Astrocyte (in vitro differentiated cells and primary cell): ENCODE measurements around the gene GPR26. TPM values are rescaled to one million over a fixed set of nuclear protein-coding genes. Genes with fewer than 3 reads are reported as not detected.

ENCODE experiments used
- DNase-seq: peaks from one replicate; pipeline ENCODE4 v3.0.0-alpha.2; 2010; ENCODE audit warnings: low read depth
- FAIRE-seq: peaks from 2 replicates; lab custom pipeline; 2011; peaks lifted over from hg19 to GRCh38; lab: Jason Lieb, UNC
- H2AFZ ChIP-seq: 2 replicates; pipeline ENCODE4 v1.6.0; 2012; ENCODE audit warnings: low read depth, low read length, inconsistent platforms
- H3K27ac ChIP-seq: 2 replicates; pipeline ENCODE4 v1.5.1; 2011; ENCODE audit warnings: low read depth, low read length, inconsistent platforms
- H3K27me3 ChIP-seq: 2 replicates; pipeline ENCODE4 v1.6.0; 2011; ENCODE audit warnings: low read length, inconsistent platforms; ENCODE audit not compliant: insufficient read depth
- H3K36me3 ChIP-seq: 2 replicates; pipeline ENCODE4 v1.5.1; 2011; ENCODE audit warnings: low read length, inconsistent platforms; ENCODE audit not compliant: insufficient read depth
- H3K4me1 ChIP-seq: 2 replicates; pipeline ENCODE4 v1.5.1; 2011; ENCODE audit warnings: low read length, inconsistent platforms; ENCODE audit not compliant: insufficient read depth
- H3K4me2 ChIP-seq: 2 replicates; pipeline ENCODE4 v1.6.0; 2012; ENCODE audit warnings: low read length, inconsistent platforms
- H3K4me3 ChIP-seq: 2 replicates; pipeline ENCODE4 v1.5.1; 2011; ENCODE audit warnings: low read depth, mild to moderate bottlenecking, low read length, inconsistent platforms; ENCODE audit not compliant: insufficient read depth
- H3K79me2 ChIP-seq: 2 replicates; pipeline ENCODE4 v1.6.0; 2012; ENCODE audit warnings: mild to moderate bottlenecking, low read length, inconsistent platforms; ENCODE audit not compliant: insufficient read depth
- H3K9ac ChIP-seq: 2 replicates; pipeline ENCODE4 v1.6.0; 2012; ENCODE audit warnings: mild to moderate bottlenecking, low read length, inconsistent platforms
- H3K9me3 ChIP-seq: 2 replicates; pipeline ENCODE4 v1.5.1; 2012; ENCODE audit warnings: low read depth, mild to moderate bottlenecking, low read length, inconsistent platforms; ENCODE audit not compliant: insufficient read depth
- H4K20me1 ChIP-seq: 2 replicates; pipeline ENCODE4 v1.6.0; 2012; ENCODE audit warnings: low read length, inconsistent platforms; ENCODE audit not compliant: insufficient read depth
- H3K27ac Mint-ChIP-seq: one replicate; pipeline ENCODE4 v1.8.0; 2021; ENCODE audit warnings: mild to moderate bottlenecking, mixed read lengths; ENCODE audit not compliant: unreplicated experiment
- H3K27me3 Mint-ChIP-seq: one replicate; pipeline ENCODE4 v1.8.0; 2021; ENCODE audit warnings: low read depth, mixed read lengths; ENCODE audit not compliant: unreplicated experiment
- H3K36me3 Mint-ChIP-seq: one replicate; pipeline ENCODE4 v1.8.0; 2021; ENCODE audit warnings: low read depth, mixed read lengths; ENCODE audit not compliant: unreplicated experiment
- H3K4me1 Mint-ChIP-seq: one replicate; pipeline ENCODE4 v1.8.0; 2021; ENCODE audit warnings: low read depth, mixed read lengths; ENCODE audit not compliant: unreplicated experiment
- H3K4me3 Mint-ChIP-seq: one replicate; pipeline ENCODE4 v1.8.0; 2021; ENCODE audit warnings: mild to moderate bottlenecking, moderate library complexity, mixed read lengths; ENCODE audit not compliant: unreplicated experiment
- H3K9me3 Mint-ChIP-seq: one replicate; pipeline ENCODE4 v1.8.0; 2021; ENCODE audit warnings: mild to moderate bottlenecking, mixed read lengths; ENCODE audit not compliant: unreplicated experiment
- EZH2 ChIP-seq: IDR thresholded peaks from 2 replicates; pipeline ENCODE4 v1.6.1; 2012; ENCODE audit warnings: mild to moderate bottlenecking, low read length, inconsistent platforms; ENCODE audit not compliant: insufficient read depth
- total RNA-seq: library from RNA; stranded (reverse); gene quantifications from 2 replicates; pipeline ENCODE4 v1.2.1, GENCODE V29; 2021
- TF ChIP-seq, protein P1 (sequence below): IDR thresholded peaks from 2 replicates; pipeline ENCODE4 v1.5.1; 2011; ENCODE audit warnings: low read depth, mild to moderate bottlenecking, inconsistent platforms, low read length, moderate library complexity; ENCODE audit not compliant: insufficient read depth

The GPR26 gene
- total RNA-seq, 1 donor from 2014 or later: 0.09 TPM

DNA sequence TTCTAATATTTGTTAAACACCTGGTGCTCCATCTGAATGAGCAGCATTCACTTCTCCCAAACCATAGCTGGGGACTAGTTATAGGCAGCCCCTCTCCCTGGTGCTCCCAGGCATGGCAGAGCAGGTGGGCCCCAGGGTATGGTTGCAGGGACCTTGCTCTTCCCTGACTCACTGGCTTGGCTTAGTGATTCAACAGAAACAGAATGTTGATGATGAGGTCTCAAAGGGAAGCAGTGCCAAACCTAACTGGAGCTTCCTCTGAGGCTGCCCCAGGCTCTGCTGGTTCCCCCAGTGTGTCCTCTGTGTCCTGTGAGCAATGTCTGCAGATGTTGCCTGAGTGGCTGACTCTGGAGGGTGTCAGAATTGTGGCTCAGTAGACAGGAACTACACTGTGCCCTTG is 3.7 kb downstream of the GPR26 start:
- Mint-ChIP-seq H3K4me3 (no peak overlapping the region), H3K36me3 (peaks cover 3% of the 10 kb centered on the region), H3K27ac (no peak overlapping the region), H3K9me3 (no peaks in the 10 kb centered on the region), H3K27me3 (peaks cover 68% of the 10 kb centered on the region), H3K4me1 (peaks cover 12% of the 10 kb centered on the region)
- H4K20me1 ChIP-seq: no peaks in the 10 kb centered on the region
- H3K9ac ChIP-seq: no peak overlapping the region
- FAIRE-seq (no peak), DNase-seq (no peak)
- H3K4me3 ChIP-seq: no peak overlapping the region
- no peaks in the 10 kb centered on the region for H3K27me3 ChIP-seq
- no peak overlapping the region for H2AFZ ChIP-seq
- no peaks in the 10 kb centered on the region for H3K4me1 ChIP-seq
- H3K9me3 ChIP-seq: no peaks in the 10 kb centered on the region
- no peak for TF ChIP-seq EZH2
- TF ChIP-seq, protein P1, sequence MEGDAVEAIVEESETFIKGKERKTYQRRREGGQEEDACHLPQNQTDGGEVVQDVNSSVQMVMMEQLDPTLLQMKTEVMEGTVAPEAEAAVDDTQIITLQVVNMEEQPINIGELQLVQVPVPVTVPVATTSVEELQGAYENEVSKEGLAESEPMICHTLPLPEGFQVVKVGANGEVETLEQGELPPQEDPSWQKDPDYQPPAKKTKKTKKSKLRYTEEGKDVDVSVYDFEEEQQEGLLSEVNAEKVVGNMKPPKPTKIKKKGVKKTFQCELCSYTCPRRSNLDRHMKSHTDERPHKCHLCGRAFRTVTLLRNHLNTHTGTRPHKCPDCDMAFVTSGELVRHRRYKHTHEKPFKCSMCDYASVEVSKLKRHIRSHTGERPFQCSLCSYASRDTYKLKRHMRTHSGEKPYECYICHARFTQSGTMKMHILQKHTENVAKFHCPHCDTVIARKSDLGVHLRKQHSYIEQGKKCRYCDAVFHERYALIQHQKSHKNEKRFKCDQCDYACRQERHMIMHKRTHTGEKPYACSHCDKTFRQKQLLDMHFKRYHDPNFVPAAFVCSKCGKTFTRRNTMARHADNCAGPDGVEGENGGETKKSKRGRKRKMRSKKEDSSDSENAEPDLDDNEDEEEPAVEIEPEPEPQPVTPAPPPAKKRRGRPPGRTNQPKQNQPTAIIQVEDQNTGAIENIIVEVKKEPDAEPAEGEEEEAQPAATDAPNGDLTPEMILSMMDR: no peak
- no peaks in the 10 kb centered on the region for H3K79me2 ChIP-seq
- H3K4me2 ChIP-seq: no peak overlapping the region
- H3K27ac ChIP-seq: no peak overlapping the region
- no peaks in the 10 kb centered on the region for H3K36me3 ChIP-seq

DNA sequence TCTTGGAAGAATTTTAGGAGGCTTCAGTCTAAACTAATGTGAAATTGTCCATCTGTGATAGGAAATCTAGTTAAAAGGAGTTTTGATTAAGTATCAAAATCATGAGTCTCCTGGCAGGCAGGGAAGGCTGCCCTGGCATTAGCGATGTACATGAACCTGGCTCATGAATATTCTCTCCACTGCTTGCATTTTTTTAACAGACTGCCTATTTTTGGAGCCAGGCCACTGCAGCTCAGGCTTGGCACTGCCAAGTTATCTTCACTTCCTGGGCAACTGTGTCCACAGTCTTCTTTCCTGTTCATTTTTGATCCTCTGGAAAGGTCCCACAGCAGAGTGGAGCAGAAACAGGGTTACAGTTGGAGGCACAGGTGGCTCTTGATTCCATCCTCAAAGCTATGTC is 7.0 kb downstream of the GPR26 start:
- H3K9me3 Mint-ChIP-seq: no peaks in the 10 kb centered on the region
- H3K4me1 Mint-ChIP-seq: peaks cover 10% of the 10 kb centered on the region
- no peak overlapping the region for H2AFZ ChIP-seq
- H3K27ac Mint-ChIP-seq: no peak overlapping the region
- H3K9me3 ChIP-seq: no peaks in the 10 kb centered on the region
- peaks cover 3% of the 10 kb centered on the region for H3K36me3 Mint-ChIP-seq
- H3K4me3 ChIP-seq: no peak overlapping the region
- no peak for FAIRE-seq
- peaks cover 70% of the 10 kb centered on the region for H3K27me3 Mint-ChIP-seq
- no peaks in the 10 kb centered on the region for H3K27me3 ChIP-seq
- no peaks in the 10 kb centered on the region for H3K36me3 ChIP-seq
- no peak for DNase-seq
- TF ChIP-seq EZH2: no peak
- TF ChIP-seq, protein P1: no peak
- no peak overlapping the region for H3K9ac ChIP-seq
- no peak overlapping the region for H3K27ac ChIP-seq
- no peak overlapping the region for H3K4me2 ChIP-seq
- no peak overlapping the region for H3K4me3 Mint-ChIP-seq
- H4K20me1 ChIP-seq: no peaks in the 10 kb centered on the region
- no peaks in the 10 kb centered on the region for H3K79me2 ChIP-seq
- no peaks in the 10 kb centered on the region for H3K4me1 ChIP-seq

GRCh38 chr10:123674741-123675140 is 8.6 kb downstream of the GPR26 start:
- no peak overlapping the region for H3K4me3 Mint-ChIP-seq
- H3K9me3 ChIP-seq: no peaks in the 10 kb centered on the region
- peaks cover 3% of the 10 kb centered on the region for H3K36me3 Mint-ChIP-seq
- no peak overlapping the region for H3K9ac ChIP-seq
- peaks cover 10% of the 10 kb centered on the region for H3K4me1 Mint-ChIP-seq
- no peak overlapping the region for H3K27ac Mint-ChIP-seq
- no peak for FAIRE-seq
- no peaks in the 10 kb centered on the region for H4K20me1 ChIP-seq
- no peaks in the 10 kb centered on the region for H3K79me2 ChIP-seq
- H3K9me3 Mint-ChIP-seq: no peaks in the 10 kb centered on the region
- H3K27me3 ChIP-seq: no peaks in the 10 kb centered on the region
- no peak overlapping the region for H2AFZ ChIP-seq
- peaks cover 72% of the 10 kb centered on the region for H3K27me3 Mint-ChIP-seq
- no peak for DNase-seq
- TF ChIP-seq, protein P1: no peak
- no peak overlapping the region for H3K4me3 ChIP-seq
- H3K4me1 ChIP-seq: no peaks in the 10 kb centered on the region
- no peak overlapping the region for H3K4me2 ChIP-seq
- H3K36me3 ChIP-seq: no peaks in the 10 kb centered on the region
- no peak overlapping the region for H3K27ac ChIP-seq
